CD4-positive, alpha-beta memory T cell (primary cell): Measurements from ENCODE around the gene CTBP2. TPM values are rescaled to one million over a fixed set of nuclear protein-coding genes. Genes with fewer than 3 reads are reported as not detected.

ENCODE experiments used
- CTCF ChIA-PET: fragments of 350-600 bp; sonication (Branson Sonifier 250); formaldehyde crosslinking; loops from one replicate; lab custom pipeline; 2021; ENCODE audit warnings: inconsistent platforms; ENCODE audit not compliant: partially characterized antibody; lab: Charles Lee
- POLR2A ChIA-PET: fragments of 350-600 bp; sonication (Branson Sonifier 250); formaldehyde crosslinking; loops from one replicate; lab custom pipeline; 2021; ENCODE audit not compliant: partially characterized antibody; lab: Charles Lee
- DNase-seq, 5 donors: peaks; one replicate each; pipeline versions ENCODE4 v3.0.0 to v3.0.0-alpha.2; 2020 to 2022; ENCODE audit warnings: mixed read lengths in 1 of 5
- H3K27ac ChIP-seq: one replicate; pipeline ENCODE4 v1.7.0; 2013; ENCODE audit warnings: low read depth, low read length
- H3K27me3 ChIP-seq: 2 replicates; pipeline ENCODE4 v1.7.0; 2013; ENCODE audit warnings: mild to moderate bottlenecking, low read length, moderate library complexity; ENCODE audit not compliant: insufficient read depth
- H3K36me3 ChIP-seq: 2 replicates; pipeline ENCODE4 v1.7.0; 2013; ENCODE audit warnings: mild to moderate bottlenecking, low read length, moderate library complexity; ENCODE audit not compliant: insufficient read depth
- H3K4me1 ChIP-seq: 2 replicates; pipeline ENCODE4 v1.7.0; 2013; ENCODE audit warnings: mild to moderate bottlenecking, low read length, moderate library complexity; ENCODE audit not compliant: insufficient read depth
- H3K4me3 ChIP-seq, 2 donors: one replicate each; pipeline ENCODE4 v1.7.0; 2013; ENCODE audit warnings: low read length in 2 of 2, mild to moderate bottlenecking in 1 of 2
- H3K9me3 ChIP-seq, 2 donors: one replicate each; pipeline ENCODE4 v1.7.0; 2013; ENCODE audit warnings: low read length in 2 of 2, control low read depth in 1 of 2; ENCODE audit not compliant: control insufficient read depth in 1 of 2
- H3K27ac Mint-ChIP-seq, 7 donors: one replicate each; pipeline ENCODE4 v1.8.0; 2020 to 2021; ENCODE audit warnings: mixed read lengths in 7 of 7, mild to moderate bottlenecking in 6 of 7, inconsistent platforms in 3 of 7, moderate library complexity in 3 of 7
- H3K27me3 Mint-ChIP-seq, 2 donors: one replicate each; pipeline ENCODE4 v1.8.0; 2020 to 2021; ENCODE audit warnings: mixed read lengths in 2 of 2
- H3K36me3 Mint-ChIP-seq, 2 donors: one replicate each; pipeline ENCODE4 v1.8.0; 2020 to 2021; ENCODE audit warnings: mixed read lengths in 2 of 2, inconsistent platforms in 1 of 2, mild to moderate bottlenecking in 1 of 2
- H3K4me1 Mint-ChIP-seq, 4 donors: one replicate each; pipeline ENCODE4 v1.8.0; 2020 to 2021; ENCODE audit warnings: mixed read lengths in 4 of 4, mild to moderate bottlenecking in 1 of 4
- H3K4me3 Mint-ChIP-seq, 8 donors: one replicate each; pipeline ENCODE4 v1.8.0; 2020 to 2021; ENCODE audit warnings: mixed read lengths in 8 of 8, mild to moderate bottlenecking in 7 of 8, moderate library complexity in 6 of 8, inconsistent platforms in 3 of 8
- H3K9me3 Mint-ChIP-seq, 8 donors: one replicate each; pipeline ENCODE4 v1.8.0; 2020 to 2021; ENCODE audit warnings: mixed read lengths in 8 of 8, mild to moderate bottlenecking in 5 of 8, inconsistent platforms in 3 of 8, moderate library complexity in 1 of 8
- intact Hi-C: fragments of 100-400 bp; cut with micrococcal nuclease; formaldehyde crosslinking; loops from one replicate; pipeline ENCODE4 v1.15.1; 2023
- polyA plus RNA-seq, 2 donors: library from polyadenylated mRNA; unstranded; fragments of 300-500 nt; fragmentation: Illumina TruSeq; gene quantifications; one replicate each; pipeline ENCODE4 v1.2.3, GENCODE V29; 2021
- total RNA-seq, 2 experiments: library from RNA; stranded (reverse); gene quantifications; one replicate each; pipeline ENCODE4 v1.2.3, GENCODE V29; 2021

CTBP2 gene
- total and polyA plus RNA-seq, 4 experiments from 2014 or later, result 0.16 to 0.97 (median 0.61) TPM; not detected in 1

GRCh38 chr10:125120053-125120710, 40.2 kb downstream of the CTBP2 start:
- ChIA-PET POLR2A (no interaction called here), CTCF (no interaction called here)
- intact Hi-C loops, result no loop called here
- H3K4me1 ChIP-seq, result no peaks in the 10 kb centered on the region
- H3K4me3 Mint-ChIP-seq, result no peak overlapping the region
- H3K36me3 ChIP-seq, result no peaks in the 10 kb centered on the region
- H3K27ac ChIP-seq, result no peak overlapping the region
- peaks cover 4 to 6% of the 10 kb centered on the region in 2 donors for H3K27me3 Mint-ChIP-seq
- H3K27ac Mint-ChIP-seq, result no peak overlapping the region
- H3K4me3 ChIP-seq, result no peak overlapping the region
- H3K36me3 Mint-ChIP-seq, result no peaks in the 10 kb centered on the region
- H3K9me3 Mint-ChIP-seq, result no peaks in the 10 kb centered on the region
- H3K4me1 Mint-ChIP-seq, result no peaks in the 10 kb centered on the region
- H3K9me3 ChIP-seq, result no peaks in the 10 kb centered on the region
- H3K27me3 ChIP-seq, result no peaks in the 10 kb centered on the region
- DNase-seq, result no peak

- no peaks in the 10 kb centered on the region for H3K4me1 ChIP-seq
- H3K4me1 Mint-ChIP-seq, result no peaks in the 10 kb centered on the region
- H3K9me3 Mint-ChIP-seq, result no peaks in the 10 kb centered on the region
- ChIA-PET CTCF (no interaction called here), POLR2A (no interaction called here)
- H3K4me3 Mint-ChIP-seq, result no peak overlapping the region
- H3K27me3 ChIP-seq, result no peaks in the 10 kb centered on the region
- DNase-seq, result no peak
- no peak overlapping the region for H3K4me3 ChIP-seq
- no peak overlapping the region for H3K27ac Mint-ChIP-seq
- peaks cover 4 to 5% of the 10 kb centered on the region in 2 donors for H3K27me3 Mint-ChIP-seq
- H3K36me3 Mint-ChIP-seq, result no peaks in the 10 kb centered on the region
- intact Hi-C loops, result no loop called here
- no peaks in the 10 kb centered on the region for H3K36me3 ChIP-seq
- H3K9me3 ChIP-seq, result no peaks in the 10 kb centered on the region
- H3K27ac ChIP-seq, result no peak overlapping the region
Observed at GRCh38 chr10:125118701-125119100, 41.7 kb downstream of the CTBP2 start.

- no peak overlapping the region for H3K27ac ChIP-seq
- ChIA-PET POLR2A (no interaction called here), CTCF (no interaction called here)
- no peak for DNase-seq
- Mint-ChIP-seq H3K4me1 (no peaks in the 10 kb centered on the region), H3K9me3 (no peaks in the 10 kb centered on the region), H3K36me3 (no peaks in the 10 kb centered on the region), H3K27ac (no peak overlapping the region), H3K27me3 (peaks cover 4 to 5% of the 10 kb centered on the region in 2 donors), H3K4me3 (no peak overlapping the region)
- no peaks in the 10 kb centered on the region for H3K27me3 ChIP-seq
- H3K4me1 ChIP-seq, result no peaks in the 10 kb centered on the region
- H3K9me3 ChIP-seq, result no peaks in the 10 kb centered on the region
- intact Hi-C loops, result no loop called here
- no peak overlapping the region for H3K4me3 ChIP-seq
- H3K36me3 ChIP-seq, result no peaks in the 10 kb centered on the region
Observed at GRCh38 chr10:125118011-125118611, 42.3 kb downstream of the CTBP2 start.

DNA sequence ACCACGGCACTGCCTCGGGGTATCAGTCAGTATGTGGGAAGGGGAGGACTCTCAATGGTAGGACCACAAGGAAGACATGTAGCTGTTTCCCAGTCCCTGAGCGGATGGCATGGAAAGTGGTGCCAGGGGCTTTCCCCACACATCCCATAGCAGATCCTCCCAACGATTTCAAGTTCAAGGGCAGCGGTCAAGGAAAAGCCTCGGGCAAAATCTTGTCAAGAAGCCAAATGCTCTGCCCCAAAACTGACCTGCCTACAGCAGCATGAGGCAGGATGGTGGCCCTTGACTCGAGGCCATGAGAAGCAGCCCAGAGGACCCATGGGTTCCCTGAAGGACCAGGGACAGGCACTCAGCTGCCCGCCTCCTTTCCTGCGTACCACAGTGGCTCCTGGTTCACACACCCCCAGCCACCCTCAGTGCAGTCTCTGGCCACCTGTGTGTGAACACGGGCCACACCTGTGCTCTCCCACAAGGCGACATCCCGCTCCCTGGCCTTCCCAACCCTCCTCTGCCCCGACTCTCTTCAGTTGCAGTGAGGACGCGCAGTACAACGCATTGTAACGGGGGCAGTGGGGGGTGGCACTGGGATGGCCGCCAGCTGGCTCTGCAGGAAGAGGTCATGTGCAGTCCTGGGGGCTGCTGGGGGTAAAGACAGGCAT, 43.6 kb downstream of the CTBP2 start:
- no peaks in the 10 kb centered on the region for H3K9me3 ChIP-seq
- ChIA-PET POLR2A (no interaction called here), CTCF (no interaction called here)
- Mint-ChIP-seq H3K36me3 (no peaks in the 10 kb centered on the region), H3K9me3 (no peaks in the 10 kb centered on the region), H3K4me3 (no peak overlapping the region), H3K4me1 (no peaks in the 10 kb centered on the region), H3K27me3 (peaks cover 2 to 3% of the 10 kb centered on the region in 2 donors), H3K27ac (peak overlapping the region in 1 of 7 donors; percentile 76)
- no peaks in the 10 kb centered on the region for H3K27me3 ChIP-seq
- H3K27ac ChIP-seq, result no peak overlapping the region
- H3K36me3 ChIP-seq, result no peaks in the 10 kb centered on the region
- no peak overlapping the region for H3K4me3 ChIP-seq
- no peaks in the 10 kb centered on the region for H3K4me1 ChIP-seq
- intact Hi-C loops, result no loop called here
- no peak for DNase-seq

DNA sequence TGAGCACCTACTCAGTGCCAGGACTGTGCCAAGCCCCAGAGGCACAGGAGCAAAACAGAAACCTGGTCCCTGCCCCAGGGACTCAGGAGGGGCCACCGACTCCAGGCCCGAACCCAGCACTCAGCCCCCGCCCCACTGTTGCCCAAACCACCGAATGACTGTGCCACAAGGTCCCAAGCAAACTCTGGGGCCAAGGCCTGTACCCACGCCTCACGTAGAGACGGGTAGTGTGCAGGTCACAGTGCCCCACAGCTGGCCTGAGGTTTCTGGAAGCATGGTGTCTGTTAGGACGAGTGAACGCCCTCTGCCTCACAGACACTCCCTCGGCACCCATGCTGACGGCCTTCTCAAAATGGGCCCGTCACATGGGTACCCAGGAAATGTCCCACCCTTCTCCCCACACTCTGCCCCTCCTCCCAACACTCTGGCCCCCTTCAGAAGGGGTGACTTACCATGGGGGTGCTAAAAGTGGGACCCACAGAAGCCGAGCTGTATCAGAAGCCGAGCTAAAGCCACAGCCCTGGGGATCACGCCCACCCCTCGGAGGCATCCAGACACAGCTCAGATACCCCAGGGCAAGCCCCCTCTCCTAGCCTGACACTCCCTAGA, 44.2 kb downstream of the CTBP2 start:
- no peak overlapping the region for H3K27ac ChIP-seq
- Mint-ChIP-seq H3K4me1 (no peaks in the 10 kb centered on the region), H3K4me3 (no peak overlapping the region), H3K27me3 (peaks cover 3 to 6% of the 10 kb centered on the region in 2 donors), H3K36me3 (no peaks in the 10 kb centered on the region), H3K9me3 (no peaks in the 10 kb centered on the region), H3K27ac (peak overlapping the region in 1 of 7 donors; percentile 76)
- H3K36me3 ChIP-seq, result no peaks in the 10 kb centered on the region
- intact Hi-C loops, result no loop called here
- CTCF ChIA-PET, result no interaction called here
- H3K27me3 ChIP-seq, result no peaks in the 10 kb centered on the region
- POLR2A ChIA-PET, result no interaction called here
- H3K9me3 ChIP-seq, result no peaks in the 10 kb centered on the region
- no peak overlapping the region for H3K4me3 ChIP-seq
- H3K4me1 ChIP-seq, result no peaks in the 10 kb centered on the region
- DNase-seq, result no peak

- Histone ChIP-seq H3K4me3 (no peak overlapping the region), H3K36me3 (no peaks in the 10 kb centered on the region), H3K27me3 (no peaks in the 10 kb centered on the region), H3K27ac (no peak overlapping the region), H3K4me1 (no peaks in the 10 kb centered on the region), H3K9me3 (no peaks in the 10 kb centered on the region)
- Mint-ChIP-seq H3K9me3 (no peaks in the 10 kb centered on the region), H3K4me1 (no peaks in the 10 kb centered on the region), H3K27ac (no peak overlapping the region), H3K4me3 (no peak overlapping the region), H3K27me3 (peaks cover 3 to 6% of the 10 kb centered on the region in 2 donors), H3K36me3 (no peaks in the 10 kb centered on the region)
- POLR2A ChIA-PET, result no interaction called here
- intact Hi-C loops, result no loop called here
- no peak for DNase-seq
- CTCF ChIA-PET, result no interaction called here
Observed at GRCh38 chr10:125115409-125115808, 45.0 kb downstream of the CTBP2 start.

- no peaks in the 10 kb centered on the region for H3K36me3 ChIP-seq
- H3K36me3 Mint-ChIP-seq, result no peaks in the 10 kb centered on the region
- H3K4me3 Mint-ChIP-seq, result no peak overlapping the region
- H3K27ac ChIP-seq, result no peak overlapping the region
- ChIA-PET CTCF (no interaction called here), POLR2A (no interaction called here)
- intact Hi-C loops, result no loop called here
- H3K4me1 ChIP-seq, result no peaks in the 10 kb centered on the region
- no peaks in the 10 kb centered on the region for H3K4me1 Mint-ChIP-seq
- H3K9me3 Mint-ChIP-seq, result no peaks in the 10 kb centered on the region
- peaks cover 3 to 6% of the 10 kb centered on the region in 2 donors for H3K27me3 Mint-ChIP-seq
- H3K9me3 ChIP-seq, result no peaks in the 10 kb centered on the region
- H3K27me3 ChIP-seq, result no peaks in the 10 kb centered on the region
- H3K27ac Mint-ChIP-seq, result no peak overlapping the region
- no peak for DNase-seq
- no peak overlapping the region for H3K4me3 ChIP-seq
Observed at GRCh38 chr10:125114761-125115391, 45.5 kb downstream of the CTBP2 start.
